CD4-positive, alpha-beta T cell treated with Interleukin-17A for 4 hours (primary cell): Measurements from ENCODE around the gene SEC14L2.
"Not testable (repeated sequence)": the region's sequence is repeated elsewhere in the genome, so short reads cannot be mapped to it uniquely, and the experiment has no call there.

ENCODE experiments used
- DNase-seq: peaks from one replicate; pipeline ENCODE4 v3.0.0-alpha.2; 2020; ENCODE audit warnings: mixed read lengths

Gene SEC14L2

GRCh38 chr22:30460147-30460546, 63.3 kb downstream of the SEC14L2 start:
- DNase-seq: no peak

- DNase-seq: not testable (repeated sequence)
Observed at GRCh38 chr22:30460555-30460954, 63.7 kb downstream of the SEC14L2 start.

- no peak for DNase-seq
Observed at GRCh38 chr22:30469165-30469564, 72.3 kb downstream of the SEC14L2 start.

GRCh38 chr22:30470655-30471054, 73.8 kb downstream of the SEC14L2 start:
- no peak for DNase-seq

- no peak for DNase-seq
Observed at GRCh38 chr22:30471616-30472318, 74.9 kb downstream of the SEC14L2 start, which contains the start of gene SEC14L3. Gene SEC14L3, minus strand, starts transcription at chr22:30472017. Its CDS starts 59 bp downstream, at chr22:30471958.

- DNase-seq: no peak
Observed at GRCh38 chr22:30472994-30473720, 76.3 kb downstream of the SEC14L2 start.

GRCh38 chr22:30474121-30474520, 77.3 kb downstream of the SEC14L2 start:
- no peak for DNase-seq
